ENCODE data around the gene CCDC88B.

- TF ChIP-seq REST (tag by site-specific recombination; IDR thresholded peaks at IDR 0.05) (no peak), CTCF (tag by site-specific recombination; IDR thresholded peaks at IDR 0.05) (no peak), ZNF18 (tag by site-specific recombination; IDR thresholded peaks at IDR 0.05) (no peak)
Observed at GRCh38 chr11:64352099-64352994, 12.3 kb downstream of the CCDC88B start.
